Eye (tissue), 1 donor: ENCODE data around the gene TMEM161B.
A peak's percentile ranks its signal among the peaks of the same experiment; 100 is the strongest.
"Not testable (repeated sequence)": the region's sequence is repeated elsewhere in the genome, so short reads cannot be mapped to it uniquely, and the experiment has no call there.

Source experiments
- DNase-seq: peaks from one replicate; pipeline ENCODE4 v3.0.0-alpha.2; 2015

The TMEM161B gene

DNA sequence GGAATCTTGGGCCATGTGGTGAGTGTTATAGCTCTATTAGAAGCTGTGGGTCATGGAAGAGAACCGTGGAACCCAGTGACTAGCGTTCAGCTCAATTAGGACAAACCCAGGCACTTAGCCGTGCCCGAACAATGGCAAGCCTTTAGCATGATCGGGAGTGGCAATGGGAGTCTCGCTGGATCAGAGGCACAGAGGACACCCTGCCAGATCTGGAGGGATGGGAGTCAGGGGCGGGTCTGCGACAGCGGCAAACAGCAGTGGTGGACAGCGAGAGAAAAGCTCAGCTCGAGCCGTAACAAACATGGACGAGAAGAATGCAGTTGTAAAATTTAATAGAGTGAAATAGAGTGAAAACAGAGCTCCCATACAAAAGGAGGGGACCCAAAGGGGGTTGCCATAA is 91.2 kb downstream of the TMEM161B start:
- not testable (repeated sequence) for DNase-seq

DNA sequence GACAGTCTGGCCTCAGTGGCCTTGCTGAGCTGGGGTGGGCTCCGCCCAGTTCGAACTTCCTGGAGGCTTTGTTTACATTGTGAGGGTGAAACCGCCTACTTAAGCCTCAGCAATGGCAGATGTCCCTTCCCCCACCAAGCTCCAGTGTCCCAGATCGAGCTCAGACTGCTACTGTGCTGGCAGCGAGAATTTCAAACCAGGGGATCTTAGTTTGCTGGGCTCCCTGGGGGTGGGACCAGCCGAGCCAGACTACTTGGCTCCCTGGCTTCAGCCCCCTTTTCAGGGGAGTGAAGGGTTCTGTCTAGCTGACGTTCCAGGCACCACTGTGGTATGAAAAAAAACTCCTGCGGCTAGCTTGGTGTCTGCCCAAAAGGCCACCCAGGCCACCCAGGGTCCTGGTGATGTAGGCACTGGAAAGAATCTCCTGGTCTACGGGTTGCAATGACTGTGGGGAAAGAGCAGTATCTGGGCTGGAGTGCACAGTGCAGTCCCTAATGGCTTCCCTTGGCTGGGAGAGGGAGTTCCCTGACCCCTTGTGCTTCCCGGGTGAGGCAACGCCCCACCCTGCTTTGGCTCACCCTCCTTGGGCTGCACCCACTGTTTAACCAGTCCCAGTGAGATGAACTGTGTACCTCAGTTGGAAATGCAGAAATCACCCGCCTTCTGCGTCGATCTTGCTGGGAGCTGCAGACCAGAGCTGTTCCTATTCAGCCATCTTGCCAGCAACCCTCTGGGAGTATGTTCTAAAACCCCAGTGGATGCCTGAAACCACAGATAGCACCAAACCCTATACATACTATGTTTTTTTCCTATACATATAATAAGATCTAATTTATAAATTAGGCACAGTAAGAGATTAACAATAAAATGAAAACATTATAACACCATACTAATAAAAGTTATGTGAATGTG is 95.5 kb downstream of the TMEM161B start:
- DNase-seq = peak; percentile 34

DNA sequence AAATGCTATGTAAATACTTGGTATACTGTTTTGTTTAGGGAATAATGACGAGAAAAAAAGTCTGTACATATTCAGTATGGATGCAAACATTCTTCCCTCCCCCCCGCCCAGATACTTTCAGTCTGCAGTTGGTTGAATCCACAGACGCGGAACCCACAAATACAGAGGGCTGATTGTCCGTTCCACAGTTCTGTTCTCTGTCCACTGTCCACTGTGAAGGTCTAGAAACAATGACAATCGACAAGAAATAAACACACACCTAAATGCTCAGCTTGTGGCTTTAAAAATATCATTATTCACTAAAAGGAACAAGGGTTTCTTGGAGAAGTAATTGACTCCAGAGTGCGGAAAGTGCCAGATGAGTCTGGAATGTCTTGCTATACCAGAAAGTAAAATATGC is 109.1 kb downstream of the TMEM161B start:
- DNase-seq = no peak

DNA sequence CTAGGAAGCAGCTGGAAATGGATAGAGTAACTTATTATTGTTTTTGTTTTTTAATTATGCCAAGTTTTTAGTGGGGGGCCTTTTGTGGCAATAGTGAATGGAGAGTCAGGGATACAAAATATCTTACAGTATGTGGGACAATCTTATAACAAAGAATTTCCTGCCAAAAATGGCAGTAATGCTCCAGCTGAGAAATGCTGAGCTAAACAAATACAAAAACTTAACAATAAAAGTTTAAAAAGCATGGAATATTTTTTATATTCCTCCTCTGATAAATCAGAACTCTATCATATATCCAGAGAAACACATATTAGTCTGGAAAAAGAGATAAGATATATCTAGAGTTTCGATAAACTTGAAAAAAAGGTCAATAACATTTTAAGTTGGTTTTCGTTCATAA is 110.6 kb downstream of the TMEM161B start:
- DNase-seq = no peak

DNA sequence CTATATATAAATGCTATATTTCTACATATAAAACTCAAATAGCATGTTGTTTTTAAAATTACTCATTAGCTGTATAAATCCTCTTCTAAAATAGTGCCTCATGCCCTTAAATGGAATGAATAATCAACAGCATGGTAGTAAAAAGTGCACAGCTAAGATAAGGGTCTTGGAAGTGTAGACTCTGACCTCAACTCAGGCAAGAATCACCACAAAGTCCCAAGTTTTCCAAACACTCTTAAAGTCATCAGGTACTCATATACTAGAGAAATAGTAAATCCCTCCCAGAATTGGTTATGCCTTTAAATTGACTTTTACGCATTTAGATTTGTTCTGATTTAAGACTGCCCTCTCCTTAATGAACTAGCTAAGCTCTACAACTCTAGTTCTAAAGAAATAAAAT is 113.8 kb downstream of the TMEM161B start:
- no peak for DNase-seq

DNA sequence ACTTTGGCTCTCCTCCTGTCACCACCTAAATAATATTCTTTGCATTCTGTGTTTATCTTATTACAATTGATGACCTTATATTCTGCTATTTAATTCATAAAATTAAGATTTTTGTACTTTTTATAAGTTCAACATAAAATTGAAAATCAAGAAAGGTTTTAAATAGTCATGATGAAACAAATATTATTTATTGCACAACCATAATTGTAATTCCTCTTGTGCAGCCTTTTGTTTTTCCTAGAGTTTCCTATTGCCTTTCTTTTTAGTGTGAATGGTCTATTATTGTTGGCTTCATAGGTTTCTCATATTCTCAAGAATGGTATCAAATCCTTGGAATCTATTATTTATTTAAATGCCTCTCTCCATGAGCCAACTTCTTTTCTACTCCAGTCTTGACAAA is 117.9 kb downstream of the TMEM161B start:
- no peak for DNase-seq

DNA sequence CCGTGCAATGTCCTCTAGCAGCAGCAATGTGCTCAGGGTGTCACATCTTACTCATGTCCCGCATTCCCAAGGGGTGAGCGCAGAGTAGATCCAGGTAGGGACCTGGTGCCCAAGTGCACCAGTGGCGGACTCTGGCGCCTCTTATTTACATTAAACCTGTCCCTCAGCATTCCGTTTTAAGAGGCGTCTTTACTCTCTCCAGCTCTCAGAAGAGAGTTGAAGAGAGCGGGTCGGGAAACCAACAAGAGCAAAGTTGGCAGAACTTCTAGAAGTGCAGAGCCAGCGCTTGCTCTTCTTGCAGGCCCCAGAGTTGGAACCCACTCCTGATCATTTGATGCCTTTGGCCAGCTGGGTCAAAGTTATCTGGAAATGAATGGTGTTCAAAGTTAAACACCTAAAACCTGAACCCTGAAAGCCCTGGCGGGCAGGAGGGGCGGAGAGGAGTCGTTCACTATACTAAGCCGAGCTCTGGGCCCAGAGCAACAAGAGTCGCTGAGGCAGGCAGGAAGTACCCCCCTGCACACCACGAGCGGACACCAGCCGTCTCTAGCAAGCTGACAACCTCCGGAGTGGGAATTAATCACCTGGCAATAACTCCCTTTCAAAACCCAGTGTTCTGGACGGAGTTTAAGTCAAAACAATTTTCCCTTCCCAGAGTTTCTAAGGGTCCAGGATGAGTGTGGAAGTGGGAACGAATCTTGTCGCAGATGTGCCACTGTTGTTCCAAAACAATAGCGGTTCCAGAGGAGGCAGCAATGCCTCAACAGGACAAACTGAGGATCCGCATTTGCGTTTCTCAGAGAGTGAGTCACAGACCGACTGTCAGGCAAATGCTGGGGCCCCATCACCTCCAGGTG is 122.8 kb downstream of the TMEM161B start:
- DNase-seq = peak; percentile 69

DNA sequence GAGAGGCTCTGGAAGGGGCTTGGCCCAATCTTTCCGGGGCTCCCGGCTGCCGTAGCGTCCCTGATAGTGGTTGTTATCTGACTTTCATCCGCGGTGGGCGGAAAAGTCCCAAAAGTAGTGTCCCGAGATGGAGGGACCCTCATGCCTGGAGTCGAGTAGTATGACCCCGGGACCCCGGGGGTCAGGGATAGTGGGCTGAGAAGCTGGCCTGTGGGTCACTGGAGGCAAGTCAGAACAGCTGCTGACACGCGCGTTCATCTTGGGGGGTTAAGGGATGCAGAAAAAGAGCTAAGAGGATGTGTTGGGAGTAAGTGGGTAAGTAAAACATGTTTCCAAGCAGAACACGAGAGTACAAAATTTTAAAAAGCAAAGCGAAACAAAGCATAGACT is 123.4 kb downstream of the TMEM161B start:
- DNase-seq = peak; percentile 50
